Lower leg skin (tissue), 3 donors: ENCODE results near the gene COX10.

Source experiments
- CTCF ChIP-seq, 3 donors: fragments of 450-650 bp; IDR thresholded peaks; one replicate each; pipeline ENCODE4 v1.5.1; 2016; ENCODE audit warnings: antibody characterized with exemption in 3 of 3, mild to moderate bottlenecking in 3 of 3, moderate library complexity in 2 of 3
- POLR2A ChIP-seq, 2 donors: fragments of 450-650 bp; IDR thresholded peaks; one replicate each; pipeline ENCODE4 v1.6.1; 2016 to 2017; ENCODE audit warnings: antibody characterized with exemption in 2 of 2, mild to moderate bottlenecking in 1 of 2, moderate library complexity in 1 of 2

DNA sequence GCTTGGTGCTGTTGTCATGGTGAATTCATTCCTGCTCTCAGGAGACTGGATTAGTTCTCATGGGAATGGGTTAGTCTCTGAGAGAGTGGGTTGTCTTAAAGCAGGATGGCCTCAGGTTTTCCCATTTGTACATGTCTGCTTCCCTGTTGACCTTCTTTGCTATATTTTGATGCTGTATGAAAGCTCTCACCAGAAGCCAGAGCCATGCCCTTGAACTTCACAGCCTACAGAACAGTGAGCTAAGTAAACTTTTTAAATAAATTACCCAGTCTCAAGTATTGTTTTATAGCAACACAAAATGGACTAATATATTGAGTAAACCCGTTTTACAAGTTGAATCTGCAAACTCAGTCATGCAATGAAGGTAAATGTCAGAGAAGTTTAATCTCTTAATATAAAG, 100.6 kb downstream of the COX10 start:
- no peak for TF ChIP-seq CTCF (IDR thresholded peaks at IDR 0.05)
- no peak for TF ChIP-seq POLR2A (IDR thresholded peaks at IDR 0.05)
